Ureter (tissue), 1 donor: ENCODE measurements around the gene CPSF7. TPM values are rescaled to one million over a fixed set of nuclear protein-coding genes. Genes with fewer than 3 reads are reported as not detected.
"Not testable (repeated sequence)": the region's sequence is repeated elsewhere in the genome, so short reads cannot be mapped to it uniquely, and the experiment has no call there.

Source experiments
- DNase-seq: peaks from one replicate; pipeline ENCODE4 v3.0.0-alpha.2; 2020; ENCODE audit warnings: low spot score
- total RNA-seq: library from RNA; stranded (reverse); gene quantifications from one replicate; pipeline ENCODE4 v1.2.4, GENCODE V29; 2023
- donor health status: DM: yes; HTN: yes; CAD: no.

CPSF7 gene
- total RNA-seq, result 124 TPM

- peak; percentile 97 for DNase-seq
Measured at GRCh38 chr11:61429691-61430582, at the start of gene CPSF7, which contains the start of gene SDHAF2. CPSF7 (minus strand) TSS chr11:61429975; CDS start chr11:61429235, 740 bp downstream. SDHAF2 (plus strand) TSS chr11:61430124; CDS start chr11:61430147, 23 bp downstream.

DNA sequence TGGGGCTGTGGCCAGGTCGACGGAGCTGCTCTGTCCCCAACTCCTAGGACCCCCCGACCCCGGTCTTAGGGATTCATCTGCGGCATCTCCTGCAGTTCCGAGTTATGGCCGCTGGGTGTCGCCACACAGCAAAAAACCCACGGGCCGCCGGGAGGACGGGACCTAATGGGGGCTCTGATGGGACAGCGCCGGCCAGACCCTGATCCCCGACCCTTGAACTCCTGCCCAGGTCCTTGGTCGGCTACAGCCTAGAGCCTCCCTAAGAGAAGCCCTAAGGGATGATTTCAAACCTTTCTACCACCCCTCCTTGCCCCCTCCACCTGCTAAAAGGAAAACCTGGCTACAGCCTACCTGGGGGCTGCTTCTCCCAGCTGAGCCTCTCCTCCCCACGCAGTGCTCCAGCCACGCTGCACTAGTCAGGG lies 48.0 kb upstream of the CPSF7 start:
- no peak for DNase-seq

DNA sequence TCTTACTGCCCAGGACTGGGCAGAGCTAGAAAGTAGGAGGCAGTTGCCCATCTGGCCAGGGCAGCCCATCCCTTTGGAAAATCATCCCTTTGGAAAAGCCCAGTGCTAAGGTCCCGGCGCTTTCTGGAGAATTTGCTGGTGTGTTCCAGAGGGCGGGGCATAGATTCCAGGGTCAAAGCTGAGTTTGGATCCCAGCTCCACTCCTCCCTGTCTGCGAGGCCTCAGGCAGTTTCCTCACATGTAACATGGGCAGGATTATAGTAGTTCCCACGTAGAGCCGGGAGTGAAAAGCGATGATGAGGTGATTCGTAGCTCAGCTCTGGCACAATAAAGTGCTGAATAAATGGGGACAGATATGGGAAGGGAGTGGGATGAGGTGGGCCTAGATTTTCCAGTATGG lies 47.4 kb upstream of the CPSF7 start:
- no peak for DNase-seq

DNA sequence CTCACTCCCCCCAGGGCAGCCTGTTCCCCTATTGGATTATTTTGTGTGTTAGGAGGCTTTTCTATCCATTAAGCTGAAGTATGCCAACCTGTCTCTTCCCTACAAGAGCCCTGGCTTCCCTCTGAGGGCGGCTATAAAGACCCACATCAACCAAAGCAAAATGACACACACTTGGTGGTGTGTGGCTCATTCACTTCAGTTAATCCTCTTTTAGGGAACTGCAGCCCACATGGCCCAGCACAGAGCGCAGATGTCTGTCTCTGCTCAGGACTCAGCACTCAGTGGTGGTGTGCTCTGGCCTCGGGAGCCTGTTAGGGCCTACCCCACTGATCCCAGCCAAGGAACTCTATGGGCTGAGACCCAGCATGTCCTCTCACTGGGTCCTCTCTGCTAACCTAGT lies 46.6 kb upstream of the CPSF7 start:
- DNase-seq, result no peak

DNA sequence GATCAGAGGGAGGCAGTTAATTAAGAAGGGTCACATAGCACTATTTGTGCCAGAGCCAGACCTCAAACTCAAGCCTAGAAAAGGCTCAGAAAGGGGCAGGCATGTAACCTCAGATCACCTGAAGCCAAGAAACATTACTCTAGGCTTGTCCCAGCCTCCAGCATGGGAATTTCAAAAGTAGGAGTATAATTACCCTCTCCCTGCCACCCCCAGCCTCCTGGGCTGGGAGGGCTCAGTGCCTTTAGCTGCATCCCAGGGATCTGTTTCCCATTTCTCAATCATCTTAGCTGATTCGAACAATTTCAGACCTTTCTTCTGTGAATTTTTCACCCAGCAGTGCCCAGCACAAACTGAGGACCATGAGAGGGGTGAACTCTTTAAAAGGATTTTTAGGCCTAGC lies 45.7 kb upstream of the CPSF7 start:
- no peak for DNase-seq

- no peak for DNase-seq
Measured at GRCh38 chr11:61474013-61474643, 44.4 kb upstream of the CPSF7 start.

GRCh38 chr11:61473370-61474012 lies 43.7 kb upstream of the CPSF7 start:
- no peak for DNase-seq

DNA sequence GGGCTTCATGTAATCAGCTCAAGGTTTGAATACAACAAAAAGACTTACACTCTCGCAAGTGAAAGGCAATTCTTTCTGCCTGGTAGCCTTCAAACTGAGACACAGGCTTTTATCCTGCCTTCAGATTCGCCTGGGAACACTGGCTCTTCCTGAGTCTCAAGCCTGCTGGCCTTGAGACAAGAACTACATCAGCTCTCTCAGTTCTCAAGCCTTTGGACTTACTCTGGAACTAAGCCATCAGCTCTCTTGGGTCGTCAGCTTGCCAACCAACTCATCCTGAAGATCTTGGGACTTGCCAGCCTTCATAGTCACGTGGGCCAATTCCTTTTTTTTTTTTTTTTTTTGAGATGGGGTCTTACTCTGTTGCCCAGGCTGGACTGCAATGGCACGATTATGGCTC lies 43.1 kb upstream of the CPSF7 start:
- DNase-seq, result no peak

GRCh38 chr11:61472282-61472681 lies 42.5 kb upstream of the CPSF7 start:
- no peak for DNase-seq

DNA sequence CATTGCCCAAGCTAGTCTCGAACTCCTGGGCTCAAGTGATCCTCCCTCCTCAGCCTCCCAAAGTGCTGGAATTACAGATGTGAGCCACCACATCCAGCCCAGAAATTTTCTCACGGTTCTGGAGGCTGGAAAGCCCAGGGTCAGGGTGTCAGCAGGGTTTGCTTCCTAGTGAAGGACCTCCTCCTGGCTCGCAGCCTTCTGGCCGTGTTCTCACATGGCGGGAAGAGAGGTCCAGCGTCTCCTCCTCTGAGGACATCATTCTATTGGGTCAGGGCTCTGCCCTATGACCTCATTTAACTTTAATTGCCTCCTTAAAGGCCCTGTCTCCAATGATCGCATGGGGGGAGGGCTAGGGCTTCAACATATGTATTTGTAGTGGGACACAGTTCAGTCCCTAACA lies 38.2 kb upstream of the CPSF7 start:
- DNase-seq, result no peak

DNA sequence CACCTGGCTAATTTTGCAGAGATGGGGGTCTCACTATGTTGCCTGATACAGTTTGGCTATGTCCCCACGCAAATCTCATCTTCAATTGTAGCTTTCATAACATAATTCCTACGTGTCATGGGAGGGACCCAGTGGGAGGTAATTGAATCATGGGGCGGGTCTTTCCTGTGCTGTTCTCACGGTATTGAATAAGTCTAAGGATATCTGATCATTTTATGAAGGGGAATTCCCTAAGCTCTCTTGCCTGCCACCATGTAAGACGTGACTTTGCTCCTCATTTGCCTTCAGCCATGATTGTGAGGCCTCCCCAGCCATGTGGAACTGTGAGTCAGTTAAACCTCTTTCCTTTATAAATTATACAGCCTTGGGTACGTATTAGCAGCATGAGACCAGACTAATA lies 37.8 kb upstream of the CPSF7 start:
- DNase-seq, result not testable (repeated sequence)

GRCh38 chr11:61460986-61461385 lies 31.2 kb upstream of the CPSF7 start:
- DNase-seq, result no peak

DNA sequence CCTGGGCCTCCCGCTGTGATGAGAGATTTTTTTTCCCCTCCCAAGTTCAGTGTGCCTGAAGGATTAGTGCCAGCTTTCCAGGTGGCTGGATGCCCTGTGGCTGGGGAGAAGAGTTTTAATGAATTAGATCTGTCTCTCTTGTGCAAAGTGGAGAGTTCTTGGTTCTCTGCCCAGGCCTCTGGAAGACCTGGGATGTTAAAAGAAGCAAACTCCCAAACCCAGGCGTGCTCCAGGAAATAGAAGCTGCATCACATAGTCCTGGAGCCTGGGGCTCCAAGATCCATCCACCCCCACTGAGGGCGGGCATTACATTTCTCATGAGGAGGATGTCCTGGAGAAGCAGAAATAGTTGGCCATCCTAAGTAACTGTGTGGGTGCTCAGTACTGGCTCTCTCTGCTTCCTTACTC lies 30.7 kb upstream of the CPSF7 start:
- no peak for DNase-seq

- DNase-seq, result no peak
Measured at GRCh38 chr11:61454520-61454919, 24.7 kb upstream of the CPSF7 start.

DNA sequence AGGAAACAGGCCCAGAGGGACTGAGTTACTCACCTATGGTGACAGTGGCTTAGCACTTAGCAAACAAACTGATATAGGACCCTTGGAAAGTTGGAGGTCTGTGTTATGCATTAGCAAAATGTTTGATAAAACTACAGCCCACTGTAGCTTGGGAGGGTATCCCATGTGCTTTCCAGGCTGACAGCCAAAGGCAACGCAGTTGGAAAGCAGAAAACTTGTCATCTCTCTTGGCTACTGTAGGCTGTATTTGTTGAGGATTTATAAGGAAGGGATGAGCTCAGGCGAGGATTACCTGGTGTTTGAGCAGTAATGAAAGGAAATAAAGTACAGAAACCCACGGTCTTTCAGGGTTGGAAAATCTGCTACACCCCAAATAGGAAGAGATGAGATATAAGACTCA lies 23.9 kb upstream of the CPSF7 start:
- no peak for DNase-seq

- no peak for DNase-seq
Measured at GRCh38 chr11:61452825-61453224, 23.1 kb upstream of the CPSF7 start.

DNA sequence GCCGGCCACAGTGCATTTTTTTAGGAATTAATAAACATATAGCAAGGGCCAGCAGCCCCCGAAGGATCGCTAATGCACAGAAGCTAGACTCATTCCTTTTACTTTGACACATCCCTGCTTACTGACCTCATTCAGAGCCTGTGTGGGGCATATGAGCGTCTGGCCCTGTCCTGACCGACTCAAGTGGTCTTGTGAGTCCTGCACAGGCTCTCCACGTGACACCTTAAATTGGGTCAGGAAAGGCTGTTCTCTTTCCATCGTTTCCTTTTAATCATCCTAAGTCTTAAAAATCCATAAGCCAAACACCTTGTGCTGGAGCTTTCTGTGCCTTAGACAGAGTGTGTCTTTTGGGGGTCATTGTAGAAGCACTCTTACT lies 18.8 kb upstream of the CPSF7 start:
- DNase-seq, result no peak

- DNase-seq, result no peak
Measured at GRCh38 chr11:61447601-61448551, 18.1 kb upstream of the CPSF7 start.

- peak; percentile 84 for DNase-seq
Measured at GRCh38 chr11:61446211-61446651, 16.5 kb upstream of the CPSF7 start.

- DNase-seq, result no peak
Measured at GRCh38 chr11:61445516-61445915, 15.7 kb upstream of the CPSF7 start.

- no peak for DNase-seq
Measured at GRCh38 chr11:61442616-61443015, 12.8 kb upstream of the CPSF7 start.
